Activated CD8-positive, alpha-beta memory T cell treated with anti-CD3 and anti-CD28 coated beads for 36 hours (primary cell): ENCODE results near the gene MLX. TPM values are rescaled to one million over a fixed set of nuclear protein-coding genes. Genes with fewer than 3 reads are reported as not detected.

Experiments
- CTCF ChIA-PET: fragments of 350-600 bp; sonication (Branson Sonifier 250); formaldehyde crosslinking; loops from one replicate; lab custom pipeline; 2021; ENCODE audit warnings: antibody characterized with exemption; lab: Charles Lee
- POLR2A ChIA-PET: fragments of 350-600 bp; sonication (Branson Sonifier 250); formaldehyde crosslinking; loops from one replicate; lab custom pipeline; 2021; ENCODE audit warnings: antibody characterized with exemption; lab: Charles Lee
- total RNA-seq, 2 experiments: library from RNA; stranded (reverse); gene quantifications; one replicate each; pipeline ENCODE4 v1.2.3, GENCODE V29; 2021

MLX gene
- total RNA-seq, 2 experiments from 2014 or later: 59.9 to 66.2 TPM

DNA sequence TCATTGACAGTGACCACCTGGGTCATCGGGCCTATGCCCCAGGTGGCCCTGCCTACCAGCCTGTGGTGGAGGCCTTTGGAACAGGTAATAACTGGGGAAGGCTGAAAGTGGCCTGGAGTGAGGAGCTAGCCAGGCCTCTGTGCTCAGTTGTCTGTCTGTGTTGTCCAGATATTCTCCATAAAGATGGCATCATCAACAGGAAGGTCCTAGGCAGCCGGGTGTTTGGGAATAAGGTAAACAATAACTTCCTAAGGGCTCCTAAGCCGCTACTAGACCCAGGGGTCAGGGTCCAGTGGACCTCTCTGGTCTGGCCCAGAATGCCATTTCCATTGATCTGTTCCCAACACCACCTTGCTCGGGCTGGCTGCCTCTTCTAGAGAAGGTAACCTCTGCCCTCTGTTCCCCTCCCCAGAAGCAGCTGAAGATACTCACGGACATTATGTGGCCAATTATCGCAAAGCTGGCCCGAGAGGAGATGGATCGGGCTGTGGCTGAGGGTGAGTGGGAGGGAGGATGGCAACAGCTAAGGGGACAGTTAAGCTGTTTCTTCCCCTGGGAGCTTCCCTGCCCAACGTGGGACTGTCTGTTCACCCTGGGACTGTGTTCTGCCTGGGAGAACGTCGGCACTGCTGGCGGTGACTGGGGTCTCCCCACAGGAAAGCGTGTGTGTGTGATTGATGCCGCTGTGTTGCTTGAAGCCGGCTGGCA, 1.9 kb upstream of the MLX start:
- ChIA-PET POLR2A (interaction anchor here (1.2 to 1.7 kb wide), 2 partner anchors 10 to 12 kb away, joined by 5 to 6 read pairs; partner anchors contain the start of gene PSMC3IP), CTCF (no interaction called here)

DNA sequence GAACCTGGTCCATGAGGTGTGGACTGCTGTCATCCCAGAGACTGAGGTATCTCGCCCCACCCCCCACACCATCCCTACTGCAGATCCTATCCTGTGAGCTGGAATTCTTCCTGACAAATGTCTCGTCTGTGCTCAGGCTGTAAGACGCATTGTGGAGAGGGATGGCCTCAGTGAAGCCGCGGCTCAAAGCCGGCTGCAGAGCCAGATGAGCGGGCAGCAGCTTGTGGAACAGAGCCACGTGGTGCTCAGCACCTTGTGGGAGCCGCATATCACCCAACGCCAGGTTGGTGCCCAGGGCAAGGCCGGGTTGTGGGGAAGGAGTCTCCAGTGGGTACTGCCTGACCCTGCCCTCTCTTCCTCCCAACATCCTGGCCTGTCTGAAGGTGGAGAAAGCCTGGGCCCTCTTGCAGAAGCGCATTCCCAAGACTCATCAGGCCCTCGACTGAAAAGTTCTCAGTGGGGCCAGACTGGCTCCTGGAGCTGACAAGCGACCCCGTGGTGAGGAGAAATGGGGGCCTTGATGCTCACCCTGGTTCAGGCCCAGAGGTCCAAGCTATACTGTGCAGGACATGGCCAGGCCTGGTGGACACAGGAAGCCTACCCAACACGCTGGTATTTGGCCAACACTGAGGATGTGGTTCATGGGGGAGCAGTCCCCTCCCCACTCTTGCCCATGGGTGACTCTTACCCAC, 1.2 kb upstream of the MLX start:
- POLR2A ChIA-PET: interaction anchor here (0.7 to 1.7 kb wide), 3 partner anchors 11 to 58 kb away, joined by 3 to 6 read pairs (median 5); partner anchors contain the start of gene PSMC3IP

GRCh38 chr17:42566215-42566882, 551 bp upstream of the MLX start:
- CTCF ChIA-PET: interaction anchor here (0.9 to 2.8 kb wide), 3 partner anchors 11 to 42 kb away, joined by 3 to 21 read pairs (median 3); partner anchors contain the start of gene PSMC3IP
- POLR2A ChIA-PET: interaction anchor here (0.7 to 2.5 kb wide), 4 partner anchors 11 to 57 kb away, joined by 3 to 18 read pairs (median 5); partner anchors contain the start of genes PSMC3IP, RETREG3 and TUBG1

More for the DNA sequence above, 1.2 kb upstream of the MLX start:
- CTCF ChIA-PET: interaction anchor here (0.9 to 2.8 kb wide), 3 partner anchors 12 to 43 kb away, joined by 3 to 21 read pairs (median 3); partner anchors contain the start of gene PSMC3IP

- CTCF ChIA-PET: interaction anchor here (1.0 to 2.8 kb wide), 5 partner anchors 9 to 195 kb away, joined by 3 to 21 read pairs (median 4); partner anchors contain the start of gene PSMC3IP
- POLR2A ChIA-PET: interaction anchor here (1.3 to 2.5 kb wide), 2 partner anchors 9 to 14 kb away, joined by 6 to 18 read pairs; partner anchors contain the start of gene PSMC3IP
Observed at GRCh38 chr17:42568341-42569111, 1.6 kb downstream of the MLX start.

DNA sequence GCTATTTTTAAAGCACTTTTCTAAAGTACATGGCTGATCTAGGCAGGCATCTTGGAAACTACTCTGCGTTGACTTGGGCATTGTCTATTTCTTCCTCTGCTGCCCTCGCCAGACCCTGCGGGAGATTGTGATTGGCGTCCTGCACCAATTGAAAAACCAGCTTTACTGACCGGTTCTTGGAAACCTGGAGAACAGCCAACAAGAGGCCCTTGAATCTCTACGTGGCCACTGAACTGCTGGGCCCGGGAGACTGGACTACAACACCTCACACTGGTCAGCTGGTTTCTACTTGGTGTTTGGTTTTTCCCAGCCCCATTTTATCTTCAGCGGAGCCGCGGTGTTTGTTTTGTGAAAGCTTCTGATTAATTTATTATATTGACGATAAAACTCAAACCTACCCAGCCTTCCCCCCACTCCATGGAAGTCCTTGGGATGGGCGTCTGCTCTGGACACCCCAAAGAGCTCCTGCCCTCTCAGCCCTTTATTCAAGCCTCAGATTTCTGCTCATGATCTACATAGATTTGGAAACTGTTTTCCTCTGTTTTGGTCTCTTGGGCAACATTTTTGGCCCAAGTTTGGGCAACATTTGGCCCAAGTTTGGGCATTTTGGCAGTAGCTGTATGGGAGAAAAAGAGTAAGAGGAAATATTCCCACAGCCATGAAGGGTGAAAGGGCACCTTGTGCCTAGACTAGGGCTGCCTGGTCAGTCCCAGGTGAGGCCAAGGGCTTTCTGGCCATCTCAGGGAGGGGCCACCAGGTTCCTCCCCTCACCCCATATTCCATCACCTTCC, 4.7 kb downstream of the MLX start:
- ChIA-PET POLR2A (no interaction called here), CTCF (no interaction called here)

DNA sequence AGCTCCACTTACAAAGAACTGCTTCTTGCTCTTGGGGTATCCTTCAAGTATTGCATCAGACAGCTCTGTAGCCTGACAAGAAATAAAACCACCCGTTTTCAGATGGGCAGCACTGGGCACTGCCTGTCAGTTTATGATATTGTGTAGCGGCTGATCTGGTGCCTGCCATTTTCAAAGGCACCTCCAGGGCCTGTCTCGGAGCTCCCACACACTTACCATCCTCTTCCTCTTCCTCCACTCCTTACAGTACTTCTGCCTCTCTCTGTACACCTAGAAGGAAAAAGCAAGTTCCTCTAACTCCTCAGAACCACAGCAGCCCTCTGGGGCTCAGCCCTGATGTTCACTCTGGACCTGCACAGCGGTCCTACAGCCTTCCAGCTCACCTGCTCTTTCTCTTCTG, 6.2 kb downstream of the MLX start:
- CTCF ChIA-PET: no interaction called here
- POLR2A ChIA-PET: no interaction called here

DNA sequence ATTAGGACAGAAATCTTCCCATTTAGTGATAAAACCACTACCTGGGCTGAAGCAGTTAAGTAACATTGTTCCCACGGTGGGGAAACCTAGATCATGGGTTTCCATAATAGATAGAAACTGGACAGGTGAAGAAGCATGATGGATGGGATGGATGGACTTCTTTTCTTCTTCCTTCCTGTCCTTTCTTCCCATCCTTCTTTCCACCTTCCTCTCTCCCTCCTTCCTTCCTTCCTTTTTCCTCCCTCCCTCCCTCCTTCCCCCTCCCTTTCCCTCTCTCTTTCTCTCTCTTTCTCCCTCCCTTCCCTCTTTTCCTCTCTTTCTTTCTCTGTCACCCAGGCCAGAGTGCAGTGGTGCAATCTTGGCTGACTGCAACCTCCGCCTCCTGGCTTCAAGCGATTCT, 7.6 kb downstream of the MLX start:
- ChIA-PET POLR2A (no interaction called here), CTCF (no interaction called here)

DNA sequence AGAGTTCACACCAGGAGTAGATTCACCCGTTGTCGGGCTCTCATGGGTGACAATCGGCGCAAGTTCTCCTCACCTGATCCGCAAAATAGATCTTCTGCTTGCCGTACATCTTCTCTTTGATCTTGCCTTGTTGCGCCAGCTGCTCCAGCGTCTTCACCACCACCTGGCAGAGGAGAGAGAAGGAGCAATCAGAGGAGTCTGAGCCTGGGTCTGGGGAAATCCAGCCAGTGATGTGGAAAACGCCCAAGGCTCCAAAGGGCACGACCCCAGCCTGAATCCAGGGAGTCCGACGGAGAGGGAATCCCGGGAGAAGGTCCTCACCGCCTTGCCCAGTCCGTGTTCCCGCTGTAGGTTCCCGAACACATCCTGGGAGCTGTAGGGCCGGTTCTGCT, 10.2 kb downstream of the MLX start:
- CTCF ChIA-PET: interaction anchor here (1.2 to 3.6 kb wide), 10 partner anchors 10 to 288 kb away, joined by 3 to 26 read pairs (median 10); partner anchors contain the start of genes MLX, RAMP2, RETREG3 and STAT5A
- POLR2A ChIA-PET: interaction anchor here (1.1 to 2.8 kb wide), 3 partner anchors 10 to 247 kb away, joined by 3 to 18 read pairs (median 6); partner anchors contain the start of genes BECN1 and MLX

GRCh38 chr17:42577532-42578281, 10.8 kb downstream of the MLX start, which contains the start of gene PSMC3IP:
Gene PSMC3IP, minus strand, starts transcription at chr17:42577729. Its CDS starts 43 bp downstream, at chr17:42577686.
- ChIA-PET CTCF (interaction anchor here (0.5 to 3.6 kb wide), 31 partner anchors 7 to 656 kb away, joined by 3 to 26 read pairs (median 4); partner anchors contain the start of genes CNTD1, COA3, MLX and PLEKHH3), POLR2A (interaction anchor here (0.6 to 2.8 kb wide), 7 partner anchors 8 to 247 kb away, joined by 3 to 18 read pairs (median 5); partner anchors contain the start of genes BECN1, MLX, RETREG3 and TUBG1)

- CTCF ChIA-PET: interaction anchor here (0.5 to 3.6 kb wide), 35 partner anchors 8 to 656 kb away, joined by 3 to 26 read pairs (median 4); partner anchors contain the start of genes CNTD1, COA3, MLX and PLEKHH3
- POLR2A ChIA-PET: interaction anchor here (0.6 to 2.8 kb wide), 6 partner anchors 8 to 246 kb away, joined by 3 to 18 read pairs (median 4); partner anchors contain the start of genes BECN1, MLX, RETREG3 and TUBG1
Observed at GRCh38 chr17:42578282-42578869, 11.5 kb downstream of the MLX start.

- ChIA-PET CTCF (interaction anchor here (3.3 to 3.6 kb wide), 2 partner anchors 29 to 182 kb away, joined by 17 to 26 read pairs; partner anchors contain the start of genes RAMP2, RETREG3 and TUBG1), POLR2A (no interaction called here)
Observed at GRCh38 chr17:42579794-42580551, 13.1 kb downstream of the MLX start.

GRCh38 chr17:42581744-42582270, 14.9 kb downstream of the MLX start:
- ChIA-PET CTCF (interaction anchor here (1.3 kb wide), 1 partner anchor 14 kb away, joined by 3 read pairs; no protein-coding TSS in a partner anchor), POLR2A (interaction anchor here (0.6 kb wide), 1 partner anchor 9 kb away, joined by 3 read pairs; no protein-coding TSS in a partner anchor)

GRCh38 chr17:42584880-42585279, 18.0 kb downstream of the MLX start:
- POLR2A ChIA-PET: no interaction called here
- CTCF ChIA-PET: no interaction called here

DNA sequence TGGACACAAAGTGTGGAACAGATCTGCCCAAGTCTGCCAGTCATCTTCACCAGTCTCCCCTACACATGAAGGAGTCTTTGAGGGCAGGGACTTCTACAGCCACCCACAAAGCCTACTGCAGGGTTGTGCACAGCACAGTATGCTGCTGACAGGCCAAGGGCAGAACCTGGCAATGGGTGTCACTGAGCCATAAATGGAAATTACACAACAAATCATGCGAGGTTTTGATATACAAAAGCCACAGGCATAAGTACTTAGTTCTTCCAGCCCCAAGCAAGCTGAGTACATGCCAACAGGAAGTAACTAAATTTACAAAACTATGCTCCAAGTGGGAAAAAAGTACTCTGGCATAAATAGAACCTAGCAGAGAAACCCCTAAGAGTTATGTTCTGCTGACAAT, 18.5 kb downstream of the MLX start:
- POLR2A ChIA-PET: no interaction called here
- CTCF ChIA-PET: interaction anchor here (0.6 kb wide), 1 partner anchor 173 kb away, joined by 3 read pairs; no protein-coding TSS in a partner anchor
